Osteocyte (in vitro differentiated cells): ENCODE data around the gene KLHDC7A. TPM values are rescaled to one million over a fixed set of nuclear protein-coding genes. Genes with fewer than 3 reads are reported as not detected.

Experiments used
- DNase-seq: peaks from one replicate; pipeline ENCODE4 v3.0.0; 2021; ENCODE audit warnings: mixed read lengths; ENCODE audit not compliant: unreplicated experiment; ENCODE audit errors: extremely low spot score
- H3K27ac Mint-ChIP-seq: one replicate; pipeline ENCODE4 v1.8.0; 2021; ENCODE audit warnings: mild to moderate bottlenecking, mixed read lengths; ENCODE audit not compliant: unreplicated experiment
- H3K27me3 Mint-ChIP-seq: one replicate; pipeline ENCODE4 v1.8.0; 2021; ENCODE audit warnings: mixed read lengths; ENCODE audit not compliant: unreplicated experiment
- H3K36me3 Mint-ChIP-seq: one replicate; pipeline ENCODE4 v1.8.0; 2021; ENCODE audit warnings: mixed read lengths; ENCODE audit not compliant: unreplicated experiment
- H3K4me1 Mint-ChIP-seq: one replicate; pipeline ENCODE4 v1.8.0; 2021; ENCODE audit warnings: mixed read lengths; ENCODE audit not compliant: unreplicated experiment
- H3K4me3 Mint-ChIP-seq: one replicate; pipeline ENCODE4 v1.8.0; 2021; ENCODE audit warnings: mild to moderate bottlenecking, moderate library complexity, mixed read lengths; ENCODE audit not compliant: unreplicated experiment
- H3K9me3 Mint-ChIP-seq: one replicate; pipeline ENCODE4 v1.8.0; 2021; ENCODE audit warnings: mixed read lengths; ENCODE audit not compliant: unreplicated experiment
- total RNA-seq: library from RNA; stranded (reverse); gene quantifications from 2 replicates; pipeline ENCODE4 v1.2.1, GENCODE V29; 2021
- TF ChIP-seq, protein P1 (sequence below): fragments of 200-600 bp; sonication (generic); IDR thresholded peaks from 2 replicates; pipeline ENCODE4 v1.5.0; 2021; ENCODE audit warnings: antibody characterized with exemption, mild to moderate bottlenecking, moderate library complexity

KLHDC7A gene
- total RNA-seq, 1 donor from 2014 or later = not detected

DNA sequence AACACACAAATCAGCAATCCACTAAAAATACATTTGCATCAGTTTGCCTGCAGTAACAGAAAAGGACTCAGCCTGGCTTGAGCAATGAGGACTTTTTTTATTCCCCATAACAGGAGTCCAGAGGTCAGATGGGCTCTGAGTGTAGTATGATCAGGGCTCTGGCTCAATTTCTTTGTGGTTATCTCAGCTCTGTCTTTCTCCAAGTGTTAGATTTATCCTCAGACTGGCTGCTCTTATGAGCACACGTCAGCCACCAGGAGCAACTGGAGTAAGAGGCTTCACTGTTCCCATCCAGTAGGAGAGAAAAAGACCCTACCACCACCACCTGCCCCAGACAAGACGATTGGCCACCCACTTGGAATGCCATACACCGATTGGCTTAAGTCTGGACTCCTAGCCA, 36.2 kb upstream of the KLHDC7A start:
- no peaks in the 10 kb centered on the region for H3K36me3 Mint-ChIP-seq
- no peaks in the 10 kb centered on the region for H3K4me1 Mint-ChIP-seq
- DNase-seq = no peak
- peaks cover 6% of the 10 kb centered on the region for H3K9me3 Mint-ChIP-seq
- H3K27ac Mint-ChIP-seq = no peak overlapping the region
- TF ChIP-seq, protein P1, sequence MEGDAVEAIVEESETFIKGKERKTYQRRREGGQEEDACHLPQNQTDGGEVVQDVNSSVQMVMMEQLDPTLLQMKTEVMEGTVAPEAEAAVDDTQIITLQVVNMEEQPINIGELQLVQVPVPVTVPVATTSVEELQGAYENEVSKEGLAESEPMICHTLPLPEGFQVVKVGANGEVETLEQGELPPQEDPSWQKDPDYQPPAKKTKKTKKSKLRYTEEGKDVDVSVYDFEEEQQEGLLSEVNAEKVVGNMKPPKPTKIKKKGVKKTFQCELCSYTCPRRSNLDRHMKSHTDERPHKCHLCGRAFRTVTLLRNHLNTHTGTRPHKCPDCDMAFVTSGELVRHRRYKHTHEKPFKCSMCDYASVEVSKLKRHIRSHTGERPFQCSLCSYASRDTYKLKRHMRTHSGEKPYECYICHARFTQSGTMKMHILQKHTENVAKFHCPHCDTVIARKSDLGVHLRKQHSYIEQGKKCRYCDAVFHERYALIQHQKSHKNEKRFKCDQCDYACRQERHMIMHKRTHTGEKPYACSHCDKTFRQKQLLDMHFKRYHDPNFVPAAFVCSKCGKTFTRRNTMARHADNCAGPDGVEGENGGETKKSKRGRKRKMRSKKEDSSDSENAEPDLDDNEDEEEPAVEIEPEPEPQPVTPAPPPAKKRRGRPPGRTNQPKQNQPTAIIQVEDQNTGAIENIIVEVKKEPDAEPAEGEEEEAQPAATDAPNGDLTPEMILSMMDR = no peak
- H3K4me3 Mint-ChIP-seq = no peak overlapping the region
- no peaks in the 10 kb centered on the region for H3K27me3 Mint-ChIP-seq

DNA sequence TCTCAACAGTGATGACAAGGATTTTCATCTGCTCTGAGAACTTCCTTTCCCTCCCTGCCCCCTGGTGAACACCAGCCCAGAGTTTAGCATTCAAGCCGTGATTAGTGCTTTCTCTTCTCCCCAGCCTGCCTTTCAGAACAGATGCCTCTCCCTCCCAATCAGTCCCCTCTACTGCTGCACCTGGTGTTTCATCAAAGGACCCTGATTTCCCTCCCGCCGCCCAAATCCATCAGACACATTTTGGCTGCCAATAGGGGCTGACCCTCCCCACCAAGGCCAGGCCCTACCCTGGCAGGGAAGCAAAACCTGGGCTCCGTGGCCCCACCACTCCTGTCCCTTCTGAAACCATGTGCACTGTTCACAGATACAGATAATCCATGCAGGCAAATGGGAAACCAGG, 34.0 kb upstream of the KLHDC7A start:
- TF ChIP-seq, protein P1 = no peak
- DNase-seq = no peak
- Mint-ChIP-seq H3K9me3 (peaks cover 6% of the 10 kb centered on the region), H3K4me1 (no peaks in the 10 kb centered on the region), H3K36me3 (no peaks in the 10 kb centered on the region), H3K4me3 (no peak overlapping the region), H3K27ac (no peak overlapping the region), H3K27me3 (no peaks in the 10 kb centered on the region)

DNA sequence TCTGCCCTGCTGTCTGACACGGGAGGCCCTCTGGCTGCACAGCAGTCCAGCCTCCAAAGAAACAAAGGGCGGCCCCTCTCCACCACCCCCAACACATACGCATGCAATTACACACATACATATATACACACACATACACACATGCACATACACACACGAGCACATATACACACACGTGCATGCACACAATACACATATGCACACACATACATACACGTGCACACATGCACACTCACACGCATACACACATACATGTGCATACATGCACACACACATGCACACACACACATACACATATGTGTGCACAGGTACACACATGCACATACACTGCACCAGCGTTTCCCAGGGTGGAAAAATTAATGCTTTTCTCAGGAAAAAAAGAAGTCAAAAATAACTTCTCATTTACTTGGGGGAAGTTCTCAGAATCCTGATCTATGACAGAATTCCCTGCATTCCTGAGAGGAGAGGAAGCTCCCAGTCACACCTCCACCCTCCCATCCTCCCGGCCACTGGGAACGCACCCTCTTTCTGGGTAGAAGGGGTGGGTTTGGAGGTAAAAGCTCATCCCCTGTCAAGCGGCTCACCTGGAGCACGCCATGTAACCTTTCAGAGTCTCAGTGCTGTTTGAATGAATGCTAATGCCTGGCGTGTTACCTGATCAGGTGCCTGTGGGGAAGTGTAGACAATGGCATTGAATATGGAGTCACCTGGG, 33.1 kb upstream of the KLHDC7A start:
- H3K9me3 Mint-ChIP-seq = peaks cover 12% of the 10 kb centered on the region
- no peak overlapping the region for H3K4me3 Mint-ChIP-seq
- H3K27me3 Mint-ChIP-seq = no peaks in the 10 kb centered on the region
- H3K36me3 Mint-ChIP-seq = no peaks in the 10 kb centered on the region
- no peak overlapping the region for H3K27ac Mint-ChIP-seq
- no peak for DNase-seq
- TF ChIP-seq, protein P1 = no peak
- no peaks in the 10 kb centered on the region for H3K4me1 Mint-ChIP-seq

DNA sequence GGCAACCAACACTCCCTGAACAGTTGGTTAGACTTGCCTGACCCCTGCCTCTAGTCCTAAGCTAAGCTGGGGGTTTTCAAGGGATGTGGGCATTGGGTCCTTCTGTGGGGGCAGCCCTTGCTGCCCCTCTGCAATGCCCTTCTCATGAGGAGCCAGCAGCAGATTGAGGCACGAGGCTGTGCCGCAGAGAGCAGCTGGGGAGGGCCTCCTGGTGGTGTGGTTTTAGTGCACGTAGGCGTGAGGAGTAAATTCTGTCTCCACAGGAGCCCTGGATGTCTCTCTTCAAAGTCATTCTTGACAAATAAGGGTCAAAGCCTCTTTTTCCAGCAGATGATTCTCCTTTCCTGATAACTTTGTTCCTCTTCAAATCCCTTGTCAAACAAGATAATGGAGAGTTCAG, 31.8 kb upstream of the KLHDC7A start:
- Mint-ChIP-seq H3K27ac (no peak overlapping the region), H3K36me3 (no peaks in the 10 kb centered on the region), H3K4me3 (no peak overlapping the region), H3K27me3 (no peaks in the 10 kb centered on the region), H3K9me3 (peaks cover 12% of the 10 kb centered on the region), H3K4me1 (no peaks in the 10 kb centered on the region)
- TF ChIP-seq, protein P1 = no peak
- no peak for DNase-seq

DNA sequence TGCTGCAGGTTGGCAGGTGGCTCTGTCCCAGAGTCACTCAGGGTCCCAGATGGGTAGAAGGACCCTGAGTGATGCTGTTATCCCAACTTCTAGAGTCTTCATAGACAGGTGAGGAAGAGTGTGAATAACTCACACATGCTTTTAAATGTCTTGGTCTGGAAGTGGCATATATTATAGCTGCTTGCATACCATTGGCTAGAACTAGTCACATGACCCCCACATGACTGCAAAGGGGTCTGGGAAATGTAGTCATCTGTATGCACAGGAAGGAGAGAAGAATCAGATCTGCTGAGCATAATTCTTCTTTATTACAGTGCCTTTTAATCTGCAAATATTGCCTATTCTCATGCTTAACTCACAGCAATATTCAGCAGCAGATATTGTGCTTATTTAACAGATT, 28.2 kb upstream of the KLHDC7A start:
- TF ChIP-seq, protein P1 = no peak
- no peak for DNase-seq
- no peak overlapping the region for H3K4me3 Mint-ChIP-seq
- H3K27me3 Mint-ChIP-seq = no peaks in the 10 kb centered on the region
- H3K9me3 Mint-ChIP-seq = peaks cover 6% of the 10 kb centered on the region
- no peak overlapping the region for H3K27ac Mint-ChIP-seq
- H3K36me3 Mint-ChIP-seq = no peaks in the 10 kb centered on the region
- no peaks in the 10 kb centered on the region for H3K4me1 Mint-ChIP-seq
